Measurements from ENCODE around the gene MAP1LC3A.

Gene MAP1LC3A

DNA sequence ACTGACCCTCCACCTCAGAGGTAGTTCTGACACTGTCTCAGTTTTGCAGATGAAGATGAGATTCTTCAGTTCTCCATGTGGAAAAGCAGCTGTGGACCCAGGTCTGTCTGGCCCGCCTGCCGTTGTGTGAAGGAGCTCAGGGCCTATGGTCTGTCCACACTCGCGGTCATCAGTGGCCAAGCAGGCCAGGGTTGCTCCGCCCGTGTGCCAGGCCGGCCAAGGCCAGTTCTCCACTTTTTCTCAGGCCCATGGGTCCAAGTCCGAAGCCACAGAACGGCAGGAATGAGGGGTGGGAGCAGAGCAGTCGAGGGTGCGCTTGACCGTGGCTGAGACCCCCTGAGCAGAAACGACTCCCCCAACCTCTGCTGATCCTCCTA is 8.6 kb upstream of the MAP1LC3A start:
- DNase-seq: no peak

DNA sequence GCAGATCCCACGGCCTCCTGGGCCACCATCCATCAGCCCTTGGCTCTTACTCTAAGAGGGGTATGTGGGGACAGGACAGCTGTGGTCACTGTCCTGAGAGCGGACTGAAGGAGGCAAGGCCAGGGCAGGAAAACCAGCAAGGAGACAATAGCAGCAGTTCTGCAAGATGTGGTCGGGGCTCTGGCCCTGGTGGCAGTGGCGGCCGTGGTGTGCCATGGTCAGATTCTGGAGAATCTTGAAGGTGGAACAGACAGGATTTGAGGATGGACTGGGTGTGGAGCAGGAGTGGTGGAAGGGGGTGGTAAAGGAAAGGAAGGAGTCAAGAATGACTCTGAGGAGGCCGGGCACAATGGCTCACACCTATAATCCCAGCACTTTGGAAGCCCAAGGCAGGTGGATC is 5.9 kb upstream of the MAP1LC3A start:
- DNase-seq: no peak

DNA sequence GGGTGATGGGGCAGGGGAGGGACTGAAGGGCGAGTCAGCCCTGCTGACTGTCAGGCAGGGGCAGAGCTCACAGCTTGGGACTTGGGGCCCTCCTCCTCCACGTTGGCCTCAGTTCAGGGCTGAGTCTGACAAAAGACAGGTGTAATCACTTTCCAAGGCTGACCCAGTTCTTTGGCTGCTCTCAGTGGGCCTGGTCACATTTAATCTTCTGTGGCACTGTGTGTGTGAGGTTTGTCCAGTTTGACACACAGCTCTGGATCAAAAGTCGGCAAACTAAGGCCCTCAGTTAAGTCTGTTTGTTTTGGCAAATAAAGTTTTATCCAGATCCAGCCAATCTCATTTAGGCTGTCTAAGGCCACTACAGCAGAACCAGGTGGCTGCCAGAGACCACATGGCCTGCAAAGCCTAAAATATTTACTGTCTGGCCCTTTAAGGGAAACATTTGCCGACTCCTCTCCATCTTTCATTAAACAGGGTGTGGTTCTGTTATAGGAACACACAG is 5.1 kb upstream of the MAP1LC3A start:
- DNase-seq: no peak

DNA sequence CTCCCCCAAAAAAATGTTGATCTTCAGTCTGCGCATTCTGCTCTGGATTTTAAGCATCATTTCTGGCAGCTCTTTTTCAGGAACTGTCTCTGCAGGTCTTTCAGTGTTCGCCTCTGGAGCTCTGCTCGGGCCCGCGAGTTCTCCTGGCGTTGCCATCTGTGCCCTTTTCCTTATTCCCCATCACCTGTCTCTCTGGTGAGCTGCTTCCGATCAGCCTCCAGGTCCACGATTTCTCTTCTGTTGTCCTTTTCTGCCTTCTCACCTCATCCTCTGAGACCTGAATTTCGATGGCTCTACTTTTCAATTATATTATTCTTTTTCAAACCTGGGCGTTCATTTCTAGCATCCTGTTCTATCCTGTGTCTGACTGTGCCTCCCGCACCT is 590 bp upstream of the MAP1LC3A start:
- DNase-seq: no peak

DNA sequence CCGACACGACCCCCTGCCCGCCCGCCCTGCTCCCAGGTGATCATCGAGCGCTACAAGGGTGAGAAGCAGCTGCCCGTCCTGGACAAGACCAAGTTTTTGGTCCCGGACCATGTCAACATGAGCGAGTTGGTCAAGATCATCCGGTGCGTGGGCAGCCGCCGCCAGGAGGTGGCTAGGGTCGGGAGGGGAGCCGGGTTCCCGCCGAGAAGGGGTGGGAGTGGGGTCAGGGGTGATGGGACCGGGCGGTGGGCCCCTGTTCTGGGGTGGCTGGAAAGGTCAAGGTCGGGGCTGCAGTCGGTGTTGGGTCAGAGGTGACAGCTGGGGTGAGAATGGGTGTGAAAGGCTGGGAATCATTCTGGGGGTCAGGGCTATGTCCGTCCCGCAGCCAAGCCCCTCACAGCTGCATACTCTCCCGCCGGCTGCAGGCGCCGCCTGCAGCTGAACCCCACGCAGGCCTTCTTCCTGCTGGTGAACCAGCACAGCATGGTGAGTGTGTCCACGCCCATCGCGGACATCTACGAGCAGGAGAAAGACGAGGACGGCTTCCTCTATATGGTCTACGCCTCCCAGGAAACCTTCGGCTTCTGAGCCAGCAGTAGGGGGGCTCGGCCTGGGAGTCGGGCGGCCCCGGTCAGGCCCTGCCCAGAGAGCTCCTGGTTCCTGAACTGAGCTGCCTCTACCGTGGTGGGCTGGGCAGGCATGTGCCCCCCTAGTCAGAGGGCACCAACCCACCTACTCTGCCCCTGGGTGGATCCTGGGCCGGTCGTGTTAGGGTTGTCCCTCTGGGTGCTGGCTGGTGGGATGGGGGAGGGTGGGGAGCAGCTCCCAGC is 1.0 kb downstream of the MAP1LC3A start:
- DNase-seq: no peak

DNA sequence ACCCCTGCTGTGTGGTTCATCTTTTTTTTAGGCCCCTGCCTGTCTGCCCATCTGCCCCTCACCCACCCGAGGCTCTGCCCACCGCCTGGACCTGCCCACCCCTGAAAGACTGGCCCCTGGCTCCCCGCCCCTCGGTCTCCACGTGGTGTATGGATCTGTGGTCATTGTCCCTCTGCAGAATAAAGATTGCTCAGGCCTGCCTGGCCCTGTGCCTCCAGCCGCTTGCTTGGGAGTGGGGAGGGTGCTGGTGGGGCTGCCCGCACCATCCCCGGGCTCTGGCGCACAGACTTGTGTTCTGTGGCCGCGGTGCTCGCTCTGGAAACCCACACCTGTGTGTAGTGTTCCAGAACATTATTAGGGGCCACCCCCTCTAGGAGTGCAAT is 1.6 kb downstream of the MAP1LC3A start:
- no peak for DNase-seq

DNA sequence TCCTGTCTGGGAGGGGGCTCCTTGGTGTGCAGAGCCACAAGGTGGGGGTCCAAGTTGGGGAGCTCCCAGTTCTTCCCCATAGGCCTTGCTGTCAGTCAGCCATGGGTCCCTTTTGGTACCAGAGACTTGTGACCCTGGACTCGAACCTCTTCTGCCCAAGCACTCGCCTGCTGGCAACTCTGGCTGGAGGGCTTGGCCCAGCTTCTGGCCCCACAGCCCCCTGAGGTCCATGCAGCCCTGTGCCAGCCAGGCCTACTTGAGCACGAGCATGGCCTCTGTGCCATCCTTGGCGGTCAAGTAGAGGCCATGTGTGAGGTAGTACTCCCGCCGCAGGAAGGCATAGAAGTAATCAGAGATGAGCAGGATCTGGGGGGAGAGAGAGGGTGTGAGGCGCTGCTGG is 2.1 kb downstream of the MAP1LC3A start:
- no peak for DNase-seq

DNA sequence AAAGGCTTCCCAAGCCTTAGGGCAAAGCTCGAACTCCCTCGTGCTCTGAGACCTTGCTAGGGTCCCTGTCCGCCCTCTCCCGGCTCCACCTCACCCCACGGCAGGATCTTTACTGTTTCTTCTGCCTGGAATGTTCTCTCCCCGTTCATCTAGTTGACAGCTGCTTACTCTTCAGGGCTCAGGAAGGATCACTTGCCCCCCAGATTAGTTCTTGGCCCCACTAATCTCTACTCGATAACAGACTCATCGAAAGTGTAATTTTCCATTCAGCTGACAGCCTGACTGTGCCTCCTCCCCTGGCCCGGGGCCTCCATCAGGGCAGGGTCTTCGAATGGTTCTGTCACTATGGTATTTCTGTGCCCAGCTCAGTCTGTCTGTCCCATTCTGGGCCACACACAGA is 3.1 kb downstream of the MAP1LC3A start:
- no peak for DNase-seq

DNA sequence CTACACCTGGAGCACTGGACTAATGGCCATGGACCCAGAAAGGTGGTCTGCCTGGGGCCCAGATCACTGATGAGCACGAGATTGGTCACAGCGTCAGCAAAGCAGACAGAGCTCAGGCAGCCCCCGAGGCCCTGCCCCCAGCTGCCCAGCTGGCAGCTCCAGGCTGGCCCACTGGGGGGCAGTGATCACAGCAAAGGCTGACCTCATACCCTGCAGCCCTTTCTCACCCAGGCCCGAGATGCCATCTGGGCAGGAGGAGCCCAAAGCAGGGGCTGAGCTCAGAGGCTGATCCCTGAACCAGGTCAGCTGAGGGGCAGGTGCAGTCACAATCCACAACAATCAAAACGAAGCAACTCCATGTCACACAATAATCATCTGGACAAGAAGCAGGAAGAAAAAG is 4.1 kb downstream of the MAP1LC3A start:
- DNase-seq: no peak

DNA sequence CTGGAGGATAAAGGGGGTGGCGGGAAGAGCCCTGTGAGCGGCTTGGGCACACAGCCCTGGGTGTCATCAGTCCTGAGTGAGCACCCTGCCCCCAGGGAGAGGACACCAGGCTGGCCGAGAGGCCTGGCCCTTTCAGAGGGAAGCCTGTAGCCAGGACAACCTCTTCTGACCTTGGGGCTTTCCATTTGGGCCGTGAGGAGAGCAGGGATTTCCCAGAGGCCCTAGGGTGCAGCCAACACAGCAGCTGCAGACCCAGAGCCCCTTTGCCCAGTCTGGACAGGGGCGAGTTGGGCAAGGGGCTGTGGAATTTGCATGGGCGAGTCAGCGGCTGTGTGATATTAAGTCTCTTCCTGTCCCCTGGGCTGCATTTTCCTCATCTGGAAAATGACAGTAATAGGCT is 6.3 kb downstream of the MAP1LC3A start:
- DNase-seq: no peak

DNA sequence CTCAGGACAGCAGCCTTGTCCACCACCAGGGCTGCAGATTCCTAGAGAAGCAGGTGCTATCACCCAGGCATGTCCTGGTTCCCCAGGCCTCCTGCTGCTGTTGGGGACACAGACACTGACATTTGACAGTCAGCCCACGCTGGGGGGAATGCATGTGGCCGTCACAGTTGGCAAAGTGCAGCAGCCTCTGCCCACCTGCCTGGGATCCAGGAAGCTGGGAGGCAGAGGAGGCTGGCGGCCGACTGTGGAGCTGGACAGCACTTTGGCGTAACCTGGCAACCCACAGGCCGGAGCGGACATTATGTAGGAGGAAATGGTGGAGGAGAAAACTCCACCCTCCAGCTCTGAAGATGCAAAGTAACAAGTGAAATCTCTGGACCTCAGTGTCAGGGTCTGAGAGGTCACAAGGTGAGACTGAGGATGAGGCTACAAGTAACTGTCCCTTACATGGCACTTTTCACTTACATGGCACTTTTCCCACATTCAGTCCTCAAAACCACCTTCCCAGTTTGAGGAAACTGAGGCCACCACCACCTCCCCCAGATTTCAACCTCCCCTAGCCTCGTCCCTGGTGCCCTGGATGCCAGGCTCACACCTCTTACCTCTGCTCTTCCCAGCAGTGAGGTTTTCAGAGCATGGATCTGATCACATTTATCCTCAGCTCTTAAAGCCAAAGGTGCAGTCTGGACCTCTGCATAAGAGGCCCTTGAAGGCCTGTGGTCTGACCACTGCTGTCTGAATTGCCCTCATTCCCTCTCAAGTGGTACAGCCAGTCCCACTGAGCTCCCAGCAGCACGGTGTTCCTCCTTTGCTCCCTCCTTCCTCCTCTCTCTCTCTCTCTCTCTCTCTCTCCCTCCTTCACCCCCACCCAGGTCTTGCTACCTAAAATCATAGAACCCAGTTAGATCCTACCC is 8.7 kb downstream of the MAP1LC3A start:
- DNase-seq: no peak

DNA sequence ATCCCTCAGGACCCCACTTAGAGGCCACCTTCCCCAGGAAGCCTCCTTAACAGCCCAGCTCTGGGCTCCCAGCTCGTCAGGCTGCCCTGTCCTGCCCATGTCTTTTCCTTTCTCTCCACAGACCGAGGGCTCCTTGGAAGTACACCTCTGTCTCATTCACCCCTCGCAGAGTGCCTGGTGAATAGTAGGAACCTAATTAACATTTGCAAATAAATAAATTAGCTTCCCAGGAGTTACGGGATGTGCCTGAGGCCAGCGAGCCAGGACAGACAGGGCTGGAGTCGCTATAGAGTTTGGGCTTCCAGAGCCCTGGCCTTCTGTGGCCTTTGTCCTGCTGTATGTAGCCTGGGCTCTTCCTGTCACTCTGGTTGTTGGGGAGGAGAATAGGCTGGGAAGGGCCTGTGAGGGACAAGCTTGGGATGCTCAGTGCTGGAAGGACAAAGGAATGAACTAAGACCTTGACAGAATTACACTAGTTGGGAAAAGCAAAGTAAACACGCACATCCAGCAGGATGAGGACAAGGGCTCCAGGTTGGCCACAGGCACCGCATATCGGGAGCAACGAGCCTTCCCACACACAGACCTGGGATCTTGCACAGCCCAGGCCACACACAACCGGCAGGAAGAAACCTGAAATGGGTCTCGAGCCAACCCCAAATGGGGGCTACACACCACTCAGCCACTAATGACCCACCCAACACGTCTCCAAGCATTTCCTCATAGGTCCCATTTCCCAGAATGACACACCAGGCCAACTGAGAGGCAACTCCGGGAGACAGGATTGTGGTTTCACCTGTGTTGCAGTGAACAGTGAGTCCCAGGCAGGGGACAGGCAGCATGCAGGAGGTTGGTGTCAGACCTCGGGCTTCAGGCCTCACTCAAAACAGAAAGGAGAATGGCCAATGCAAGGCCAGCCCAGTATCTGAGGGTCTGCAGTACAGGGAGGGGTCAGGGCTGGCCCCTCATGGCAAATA is 9.7 kb downstream of the MAP1LC3A start:
- DNase-seq: no peak

DNA sequence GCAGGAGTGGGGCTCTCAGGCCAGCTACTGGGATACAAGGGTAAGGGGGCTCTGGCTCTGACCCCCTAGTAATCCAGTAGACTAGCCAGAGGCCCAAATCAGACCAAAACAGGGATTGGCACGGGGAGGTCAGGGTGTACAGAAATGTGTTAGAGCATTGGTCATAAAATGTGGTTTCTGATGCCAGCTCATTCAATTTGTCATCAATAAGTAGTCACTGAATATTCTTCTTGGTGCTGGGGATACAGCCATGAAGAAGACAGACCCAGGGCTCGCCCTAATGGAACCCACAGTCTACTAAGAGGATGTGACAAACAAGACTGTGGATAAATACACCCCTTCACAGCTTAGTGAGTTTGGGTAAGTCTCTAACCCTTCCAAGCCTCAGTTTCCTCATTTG is 11.1 kb downstream of the MAP1LC3A start:
- DNase-seq: no peak

DNA sequence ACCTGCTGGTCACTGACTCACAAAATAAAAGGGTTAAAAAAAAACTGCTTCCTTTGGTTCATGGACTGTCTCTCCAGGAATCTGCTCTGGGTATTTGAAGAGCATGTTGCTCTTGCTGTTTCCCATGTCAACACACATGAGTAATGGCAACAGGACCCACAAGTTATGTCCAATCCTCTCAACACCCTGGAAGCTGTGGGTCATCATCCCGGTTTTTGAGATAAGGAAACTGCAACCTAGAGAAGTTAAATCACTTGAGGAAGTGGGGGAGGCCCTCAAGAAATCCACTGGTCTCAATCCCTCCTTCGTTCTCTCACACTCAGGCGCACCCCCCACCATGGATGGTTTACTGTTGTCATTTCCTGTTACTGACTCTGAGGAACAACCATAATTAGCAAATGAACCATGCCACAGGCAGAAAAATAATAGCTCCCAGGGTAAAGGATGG is 12.4 kb downstream of the MAP1LC3A start:
- DNase-seq: no peak

DNA sequence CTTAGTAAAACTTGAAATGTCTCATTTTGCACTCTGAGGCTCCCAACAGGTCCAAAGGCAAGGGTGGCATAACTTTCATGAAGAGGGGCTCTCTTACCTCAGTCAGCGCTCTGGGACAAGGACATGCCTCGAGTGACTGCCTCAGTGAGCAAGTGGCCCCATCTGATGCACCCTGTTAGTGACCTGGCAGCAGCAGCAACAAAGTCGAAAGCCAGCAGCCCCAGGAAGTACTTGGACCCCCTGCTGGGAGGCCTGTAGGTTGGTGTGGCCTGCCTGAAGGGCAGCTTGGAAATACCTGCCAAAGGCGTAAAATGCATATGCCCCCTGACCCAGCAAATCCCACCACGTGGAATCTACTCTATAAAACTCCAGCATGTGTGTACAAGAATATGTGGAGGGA is 13.2 kb downstream of the MAP1LC3A start:
- DNase-seq: no peak

DNA sequence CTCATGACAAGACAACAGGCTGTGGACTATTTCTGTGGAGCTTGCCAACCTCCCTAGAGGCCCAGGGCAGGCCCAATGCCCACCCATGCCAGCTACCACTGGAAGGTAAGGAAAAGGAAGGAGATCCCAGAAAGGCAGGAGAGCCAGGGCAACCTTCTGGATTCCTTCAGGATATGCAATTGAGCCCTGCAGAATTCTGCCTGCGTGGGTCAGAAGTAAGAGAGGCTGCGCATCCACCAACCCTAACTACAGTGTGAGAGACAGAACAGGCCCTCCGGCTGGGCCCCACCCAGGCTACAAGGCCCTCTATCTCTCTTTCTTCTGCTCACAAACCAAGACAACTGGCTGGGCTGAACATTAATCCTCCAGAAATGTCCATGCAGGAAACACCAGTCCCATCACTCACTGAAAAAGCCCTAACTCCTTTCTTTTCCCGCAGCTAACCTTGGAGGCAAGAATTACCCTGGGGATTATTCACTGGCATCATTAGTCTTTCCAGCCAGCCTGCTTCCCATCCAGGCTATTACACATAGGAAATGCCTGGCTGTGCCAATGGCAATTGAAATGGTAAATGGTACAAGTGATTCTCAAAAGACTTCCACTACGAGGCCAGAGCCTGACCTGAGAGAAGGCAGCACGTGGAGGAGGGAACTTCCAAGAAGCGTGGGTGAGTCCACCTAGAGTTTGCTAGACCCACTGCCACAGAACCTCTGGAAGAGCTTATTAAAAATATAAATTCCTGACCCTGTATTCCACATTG is 15.2 kb downstream of the MAP1LC3A start:
- no peak for DNase-seq

DNA sequence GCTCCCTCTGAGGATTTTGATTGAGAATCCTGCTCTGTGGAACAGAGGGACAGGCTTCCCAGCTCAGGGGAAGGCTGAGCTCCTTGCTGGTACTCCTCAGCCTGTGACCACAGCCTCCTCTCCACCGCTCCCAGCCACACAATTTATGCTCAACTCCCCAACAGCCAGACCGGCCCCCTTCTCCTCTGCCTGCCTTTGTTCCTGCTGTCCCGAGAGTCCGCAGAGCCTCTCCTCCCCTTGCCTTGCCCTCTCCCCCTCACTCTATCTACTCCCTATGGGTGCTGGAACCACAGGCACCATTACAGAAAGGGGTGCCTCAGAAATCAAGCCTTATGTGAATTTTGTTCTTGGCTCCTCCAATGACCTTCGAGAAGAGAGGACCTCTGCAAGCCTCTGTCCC is 15.9 kb downstream of the MAP1LC3A start:
- DNase-seq: no peak

DNA sequence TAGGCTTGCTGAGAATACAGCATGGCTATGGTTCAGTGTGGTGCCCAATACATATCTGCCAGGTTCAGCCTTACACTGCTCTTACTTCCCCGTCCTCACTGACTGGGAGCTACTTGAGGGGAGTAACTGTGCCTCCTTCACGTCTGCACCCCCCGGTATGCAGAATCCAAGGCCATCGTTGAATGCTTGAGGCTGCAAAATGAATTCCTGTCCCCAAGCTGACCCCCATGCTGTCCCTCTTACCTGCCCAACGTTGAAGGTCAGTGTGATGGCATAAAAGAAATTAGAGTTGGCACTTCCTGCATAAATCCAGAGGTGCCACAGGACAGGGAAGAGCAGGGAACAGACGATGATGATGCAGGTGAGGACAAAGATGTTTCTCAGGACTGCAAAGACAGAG is 16.3 kb downstream of the MAP1LC3A start:
- no peak for DNase-seq

DNA sequence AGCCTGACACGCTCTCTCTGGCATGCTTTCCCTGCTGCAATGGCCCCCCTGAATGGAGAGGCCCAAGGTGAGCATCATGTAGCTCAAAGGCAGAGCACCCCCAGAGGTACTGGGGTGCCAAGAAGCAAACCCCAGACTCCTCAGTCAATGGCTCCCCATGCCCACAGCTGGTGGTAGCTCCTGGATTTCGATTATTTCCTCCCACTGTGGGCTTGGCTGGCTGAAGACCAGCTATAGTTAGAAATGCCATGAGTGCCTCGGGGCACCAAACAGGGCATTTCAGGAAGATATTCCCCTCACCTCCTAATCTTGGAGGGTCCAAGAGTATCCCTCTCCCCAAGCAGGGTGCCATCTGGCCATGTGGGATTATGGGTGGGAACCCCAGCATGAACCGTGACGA is 16.8 kb downstream of the MAP1LC3A start:
- DNase-seq: no peak

DNA sequence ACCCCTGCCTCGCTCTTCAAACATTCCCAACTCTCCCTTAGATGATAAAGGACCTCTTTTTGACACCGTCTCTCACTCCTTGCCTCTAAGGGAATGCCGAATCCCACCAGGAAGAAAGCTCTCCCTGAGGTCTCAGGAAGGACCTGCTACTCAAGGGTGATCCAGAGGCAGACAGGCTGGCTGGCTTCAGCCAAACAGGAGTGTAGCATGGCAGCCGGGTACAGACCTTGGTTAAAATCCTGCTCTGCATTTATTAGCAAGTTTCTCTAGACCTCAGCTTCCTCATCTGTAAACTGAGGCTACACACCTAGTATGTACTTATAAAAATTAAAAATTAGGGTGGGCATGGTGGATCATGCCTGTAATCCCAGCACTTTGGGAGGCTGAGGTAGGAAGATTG is 17.2 kb downstream of the MAP1LC3A start:
- no peak for DNase-seq

DNA sequence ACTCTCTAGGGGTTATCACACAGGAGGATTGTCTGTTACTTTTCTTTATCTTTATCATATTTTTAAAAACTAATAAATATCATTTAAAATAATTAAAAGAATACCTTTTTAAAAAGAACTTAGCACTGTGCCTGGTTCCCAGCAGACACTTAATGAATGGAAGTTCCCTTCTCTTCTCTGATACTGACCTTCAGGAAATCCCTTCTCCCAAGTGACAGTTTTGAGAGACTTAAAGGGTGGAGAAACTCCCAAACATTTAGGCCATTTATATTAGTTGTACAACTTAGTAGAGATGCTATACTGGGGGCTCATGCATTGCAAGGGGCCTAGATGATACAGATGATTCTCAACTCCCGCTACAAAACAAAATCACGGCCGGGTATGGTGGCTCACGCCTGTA is 18.5 kb downstream of the MAP1LC3A start:
- no peak for DNase-seq

DNA sequence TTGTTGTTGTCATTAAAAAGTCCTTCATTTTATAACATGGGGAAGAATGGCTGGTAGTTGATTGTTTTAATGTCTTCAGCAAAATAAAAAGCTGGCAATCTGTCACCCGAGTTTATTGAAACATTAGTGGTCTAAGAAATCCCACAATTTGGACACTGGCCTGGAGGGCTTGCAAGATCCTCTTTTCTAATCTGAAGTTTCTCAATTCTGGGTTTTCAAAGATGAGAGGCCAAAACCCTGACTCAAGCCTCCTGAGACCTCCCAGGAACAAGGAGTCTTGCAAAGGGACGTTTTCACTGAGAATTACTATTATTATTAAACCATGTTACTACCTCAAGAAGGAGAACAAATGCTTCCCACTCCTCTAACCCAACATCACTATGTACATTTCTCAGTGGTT is 19.5 kb downstream of the MAP1LC3A start:
- no peak for DNase-seq
